ENCODE results near the gene CTSA.
"Not testable (repeated sequence)": the region's sequence is repeated elsewhere in the genome, so short reads cannot be mapped to it uniquely, and the experiment has no call there.

The CTSA gene

GRCh38 chr20:45867136-45867818 is 23.9 kb upstream of the CTSA start:
- no peak for DNase-seq

GRCh38 chr20:45867819-45868176 is 23.3 kb upstream of the CTSA start:
- no peak for DNase-seq

- DNase-seq, result no peak
Measured at GRCh38 chr20:45872626-45873025, 18.5 kb upstream of the CTSA start.

DNA sequence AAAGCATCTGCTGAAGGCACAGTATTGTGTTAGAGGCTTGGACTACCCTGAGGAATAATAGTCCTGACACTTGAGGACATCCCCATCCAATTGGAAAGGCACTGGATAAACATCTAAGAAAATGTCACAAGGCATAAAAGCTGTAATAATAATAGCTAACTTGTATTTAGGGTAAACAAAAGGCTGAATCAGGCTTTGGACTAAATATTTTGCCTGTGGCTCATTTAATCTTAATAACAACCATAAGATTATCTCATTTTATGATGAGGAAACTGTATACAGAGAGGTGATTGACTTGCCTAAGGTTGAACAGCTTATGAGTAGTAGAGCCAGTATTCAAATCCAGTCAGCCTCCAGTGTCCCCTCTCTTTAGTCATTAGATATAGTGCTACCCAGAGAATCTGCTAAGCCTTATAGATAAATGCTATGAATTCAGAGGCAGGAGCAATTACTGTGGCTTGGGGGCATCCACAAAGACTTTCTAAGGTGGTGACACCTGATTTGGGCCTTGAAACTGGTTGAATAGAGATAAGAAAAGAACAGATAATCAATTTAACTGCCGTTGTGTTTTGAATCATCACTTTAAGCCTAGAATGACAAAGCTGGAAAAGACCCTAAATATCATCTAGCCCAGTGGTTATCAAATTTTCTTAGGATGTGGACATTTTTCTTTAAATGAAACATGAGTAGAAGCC is 17.6 kb upstream of the CTSA start:
- DNase-seq, result no peak

GRCh38 chr20:45874104-45874481 is 17.0 kb upstream of the CTSA start:
- not testable (repeated sequence) for DNase-seq

- DNase-seq, result no peak
Measured at GRCh38 chr20:45874576-45874975, 16.6 kb upstream of the CTSA start.

- no peak for DNase-seq
Measured at GRCh38 chr20:45878076-45878761, 12.9 kb upstream of the CTSA start.

GRCh38 chr20:45880988-45881788 is 9.9 kb upstream of the CTSA start, which contains the start of gene ZSWIM1:
TSS of gene ZSWIM1 (plus strand) at chr20:45881227. CDS start at chr20:45882593, 1,366 bp downstream.
- DNase-seq, result peak; percentile 99

- DNase-seq, result no peak
Measured at GRCh38 chr20:45882469-45883099, 8.6 kb upstream of the CTSA start.

DNA sequence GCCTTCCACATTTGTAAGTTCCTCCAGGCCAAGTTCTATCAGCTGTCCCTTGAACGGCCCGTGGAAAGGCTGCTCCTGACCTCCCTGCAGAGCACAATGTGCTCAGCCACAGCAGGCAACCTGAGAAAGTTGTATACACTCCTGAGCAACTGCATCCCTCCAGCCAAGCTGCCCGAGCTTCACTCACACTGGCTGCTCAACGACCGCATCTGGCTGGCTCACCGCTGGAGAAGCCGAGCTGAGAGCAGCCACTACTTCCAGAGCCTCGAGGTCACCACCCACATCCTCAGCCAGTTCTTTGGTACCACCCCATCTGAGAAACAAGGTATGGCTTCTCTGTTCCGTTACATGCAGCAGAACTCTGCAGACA is 8.1 kb upstream of the CTSA start:
- no peak for DNase-seq

DNA sequence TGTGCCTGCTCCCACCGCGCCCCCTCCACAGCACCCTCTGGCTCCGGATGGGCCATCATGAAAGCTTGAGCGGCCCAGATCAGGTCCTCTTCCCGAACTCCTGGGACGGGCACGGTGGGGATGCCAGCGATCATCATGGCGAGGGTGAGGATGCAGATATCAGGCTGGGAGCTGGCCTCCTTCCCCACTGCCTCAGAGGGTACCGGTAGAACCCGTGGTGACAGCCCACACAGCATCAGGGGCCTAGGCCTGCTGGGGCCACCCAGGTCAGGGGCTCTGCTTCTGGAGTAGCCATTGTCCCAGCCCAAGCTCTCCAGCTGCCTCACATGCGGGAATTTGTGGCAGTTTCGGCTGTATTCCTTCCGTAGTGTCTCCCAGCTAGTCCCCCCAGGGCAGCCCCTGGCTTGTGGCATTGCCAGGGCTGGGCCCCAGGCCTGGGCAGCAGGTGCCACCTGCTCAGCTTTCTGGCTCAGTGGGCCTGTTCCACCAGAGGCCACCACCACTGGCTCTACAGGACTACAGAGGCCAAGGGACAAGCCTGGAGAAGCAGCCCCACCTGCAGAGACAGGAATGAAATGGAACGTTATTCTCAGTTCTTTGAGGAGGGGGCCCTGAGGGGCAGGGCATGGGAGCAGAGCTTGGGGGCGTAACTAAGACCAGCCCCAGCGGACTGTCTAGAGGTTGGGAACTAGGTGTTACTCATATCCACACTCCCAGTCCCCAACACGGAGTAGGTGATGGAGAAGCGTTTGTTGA is 4.4 kb upstream of the CTSA start:
- DNase-seq, result no peak

- no peak for DNase-seq
Measured at GRCh38 chr20:45887346-45887715, 3.8 kb upstream of the CTSA start, which contains the start of gene SPATA25. TSS of gene SPATA25 (minus strand) at chr20:45887622. CDS start at chr20:45887590, 32 bp downstream.

DNA sequence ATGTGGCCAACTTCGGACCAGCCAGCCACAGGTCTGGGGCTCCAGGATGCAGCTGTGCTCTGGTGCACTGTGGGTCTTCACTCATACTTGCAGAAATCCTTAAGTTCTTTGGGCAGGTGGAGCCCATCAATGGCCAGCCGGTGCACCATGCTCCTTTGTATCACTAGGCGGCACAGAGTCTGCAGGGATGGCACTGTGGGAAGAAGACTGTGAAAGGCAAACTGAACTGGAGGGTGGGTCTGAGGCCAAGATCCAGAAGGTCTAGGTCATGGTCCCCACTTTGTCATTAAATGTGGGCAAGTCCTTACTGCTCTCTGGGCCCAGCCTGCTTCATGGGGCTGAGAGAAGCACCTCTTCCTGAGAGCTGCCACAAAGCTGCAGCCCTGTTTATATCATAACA is 2.5 kb upstream of the CTSA start:
- DNase-seq, result no peak

GRCh38 chr20:45890077-45890984 is 804 bp upstream of the CTSA start:
- DNase-seq, result peak; percentile 39

GRCh38 chr20:45892049-45892825 is 1.1 kb downstream of the CTSA start:
- no peak for DNase-seq

GRCh38 chr20:45892828-45893500 is 1.8 kb downstream of the CTSA start:
- DNase-seq, result peak; percentile 63

- DNase-seq, result no peak
Measured at GRCh38 chr20:45893831-45894230, 2.7 kb downstream of the CTSA start.

DNA sequence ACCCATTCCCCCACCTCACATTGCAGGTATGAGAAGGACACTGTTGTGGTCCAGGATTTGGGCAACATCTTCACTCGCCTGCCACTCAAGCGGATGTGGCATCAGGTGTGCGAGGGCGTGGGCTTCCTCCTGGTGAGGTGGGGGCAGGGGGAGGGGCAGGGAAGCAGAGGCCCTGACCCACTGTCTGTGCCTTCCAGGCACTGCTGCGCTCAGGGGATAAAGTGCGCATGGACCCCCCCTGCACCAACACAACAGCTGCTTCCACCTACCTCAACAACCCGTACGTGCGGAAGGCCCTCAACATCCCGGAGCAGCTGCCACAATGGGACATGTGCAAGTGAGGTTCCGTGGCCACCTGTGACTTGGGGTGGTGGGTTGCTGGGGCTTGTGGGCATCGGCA is 3.7 kb downstream of the CTSA start:
- no peak for DNase-seq

DNA sequence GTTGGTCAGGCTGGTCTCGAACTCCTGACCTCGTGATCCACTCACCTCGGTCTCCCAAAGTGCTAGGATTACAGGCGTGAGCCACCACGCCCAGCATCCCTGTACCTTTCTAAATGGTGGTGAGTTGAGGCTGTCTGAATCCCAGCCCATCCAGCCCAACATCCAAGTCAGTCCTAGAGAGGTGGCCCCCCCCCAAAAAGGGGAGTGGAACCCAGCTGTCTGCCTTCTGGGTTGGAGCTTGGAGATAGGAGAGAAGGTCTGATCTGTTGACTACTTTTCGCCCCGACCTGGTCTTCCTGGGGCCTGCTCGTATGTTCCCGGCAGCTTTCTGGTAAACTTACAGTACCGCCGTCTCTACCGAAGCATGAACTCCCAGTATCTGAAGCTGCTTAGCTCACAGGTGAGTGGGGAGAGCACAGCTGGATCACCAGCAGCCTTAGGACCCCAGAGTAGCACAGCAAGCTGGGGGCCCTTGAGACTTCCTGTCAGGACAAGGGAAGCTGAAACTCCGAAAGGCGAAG is 5.6 kb downstream of the CTSA start:
- no peak for DNase-seq
